Common myeloid progenitor, CD34-positive (primary cell): ENCODE results near the gene MYL3. TPM values are rescaled to one million over a fixed set of nuclear protein-coding genes. Genes with fewer than 3 reads are reported as not detected.
"Not testable (repeated sequence)": the region's sequence is repeated elsewhere in the genome, so short reads cannot be mapped to it uniquely, and the experiment has no call there.

Experiments used
- CTCF ChIA-PET: fragments of 350-600 bp; sonication (Branson Sonifier 250); formaldehyde crosslinking; loops from one replicate; lab custom pipeline; 2021; ENCODE audit warnings: antibody characterized with exemption; lab: Charles Lee
- POLR2A ChIA-PET: fragments of 350-600 bp; sonication (Branson Sonifier 250); formaldehyde crosslinking; loops from one replicate; lab custom pipeline; 2021; ENCODE audit warnings: antibody characterized with exemption; lab: Charles Lee
- DNase-seq, 3 donors: peaks; one replicate each; pipeline versions ENCODE4 v3.0.0 to v3.0.0-alpha.2; 2013
- H3K27ac ChIP-seq, 2 experiments: 1 replicate in 1 of 2; 2 replicates in 1 of 2; pipeline ENCODE4 v1.7.0; 2013; ENCODE audit warnings: inconsistent platforms in 2 of 2, low read length in 2 of 2, mild to moderate bottlenecking in 2 of 2, low read depth in 1 of 2, moderate library complexity in 1 of 2; ENCODE audit not compliant: severe bottlenecking in 2 of 2, insufficient read depth in 1 of 2, poor library complexity in 1 of 2
- H3K27me3 ChIP-seq, 5 experiments: replicated peaks in 2 of 5; 1 replicate in 3 of 5; 2 replicates in 2 of 5; pipeline versions ENCODE4 v1.6.1 to v1.7.0; 2013; ENCODE audit warnings: low read length in 4 of 5, mild to moderate bottlenecking in 2 of 5, moderate library complexity in 2 of 5, inconsistent platforms in 1 of 5; ENCODE audit not compliant: insufficient read depth in 5 of 5, control insufficient read depth in 4 of 5
- H3K36me3 ChIP-seq, 4 experiments: 1 replicate in 2 of 4; 2 replicates in 2 of 4; pipeline versions ENCODE4 v1.6.1 to v1.7.0; 2013; ENCODE audit warnings: low read length in 3 of 4, control low read depth in 1 of 4, mild to moderate bottlenecking in 1 of 4; ENCODE audit not compliant: control insufficient read depth in 4 of 4, insufficient read depth in 4 of 4
- H3K4me1 ChIP-seq, 4 experiments: 1 replicate in 3 of 4; 2 replicates in 1 of 4; pipeline versions ENCODE4 v1.6.1 to v1.7.1; 2013; ENCODE audit warnings: low read length in 3 of 4, mild to moderate bottlenecking in 3 of 4, control low read depth in 1 of 4, inconsistent platforms in 1 of 4, moderate library complexity in 1 of 4; ENCODE audit not compliant: control insufficient read depth in 4 of 4, insufficient read depth in 4 of 4; ENCODE audit errors: control extremely low read depth in 1 of 4
- H3K4me3 ChIP-seq, 7 experiments: 1 replicate in 4 of 7; 2 replicates in 3 of 7; pipeline versions ENCODE4 v1.5.1 to v1.7.0; 2013; ENCODE audit warnings: mild to moderate bottlenecking in 7 of 7, low read length in 6 of 7, moderate library complexity in 6 of 7, inconsistent platforms in 2 of 7, low read depth in 2 of 7, control low read depth in 1 of 7; ENCODE audit not compliant: insufficient read depth in 4 of 7, control insufficient read depth in 1 of 7; ENCODE audit errors: extremely low read depth in 1 of 7
- H3K9me3 ChIP-seq, 5 experiments: 1 replicate in 4 of 5; 2 replicates in 1 of 5; pipeline versions ENCODE4 v1.6.1 to v1.7.1; 2013; ENCODE audit warnings: low read length in 4 of 5, mild to moderate bottlenecking in 2 of 5, inconsistent platforms in 1 of 5, low read depth in 1 of 5, moderate library complexity in 1 of 5; ENCODE audit not compliant: control insufficient read depth in 4 of 5, insufficient read depth in 2 of 5; ENCODE audit errors: control extremely low read depth in 1 of 5
- WGBS: methylation state at CpG from one replicate; pipeline ENCODE4 v1.1.5; 2013; ENCODE audit not compliant: insufficient coverage; 5-methylcytosine and 5-hydroxymethylcytosine counted together
- polyA plus RNA-seq: library from polyadenylated mRNA; unstranded; fragments of 120-200 nt; gene quantifications from one replicate; pipeline ENCODE4 v1.2.1, GENCODE V29; 2013

Gene MYL3
- polyA plus RNA-seq, result not detected

DNA sequence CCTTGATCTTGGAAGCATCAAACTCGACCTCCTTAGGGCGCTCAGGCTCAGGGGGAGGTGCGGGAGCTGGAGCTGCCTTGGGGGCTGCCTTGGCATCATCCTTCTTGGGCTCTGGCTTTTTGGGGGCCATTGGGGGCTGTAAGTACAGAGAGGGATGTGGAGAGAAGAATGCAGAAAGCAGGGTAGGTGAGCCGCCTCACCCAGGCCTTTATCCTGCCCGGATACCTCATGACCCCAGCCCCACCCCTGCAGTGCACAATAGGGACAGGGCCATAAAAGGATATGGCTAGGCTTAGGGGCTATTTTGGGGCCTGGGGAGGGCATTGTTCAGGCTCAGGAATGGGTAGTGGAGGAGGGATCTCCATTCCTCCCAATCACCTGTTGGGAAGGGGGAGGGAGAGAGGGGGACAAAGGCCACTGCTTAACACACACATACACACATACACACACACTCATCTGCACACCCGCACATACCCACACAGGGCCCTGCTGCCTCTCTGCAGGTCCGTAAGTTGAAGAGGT lies at the start of gene MYL3:
TSS of gene MYL3 (minus strand) at position 184 of the 522 bp plus-strand sequence. CDS start at position 130, 54 bp downstream.
- Histone ChIP-seq H3K27me3 (peaks cover 0 to 1% (median 0%) of the 10 kb centered on the region in 5 experiments), H3K4me3 (no peak within 1 kb of the TSS), H3K4me1 (no peaks in the 10 kb centered on the region), H3K36me3 (no peaks in the 10 kb centered on the region), H3K27ac (no peak within 1 kb of the TSS), H3K9me3 (no peaks in the 10 kb centered on the region)
- WGBS, result 92% methylated on average over 4 of the region's 7 CpGs
- ChIA-PET POLR2A (no interaction called here), CTCF (interaction anchor here (1.1 to 3.1 kb wide), 7 partner anchors 8 to 153 kb away, joined by 3 to 18 read pairs (median 4); no protein-coding TSS in a partner anchor)
- no peak for DNase-seq

GRCh38 chr3:46912986-46913385 lies 49.7 kb upstream of the MYL3 start:
- H3K27ac ChIP-seq, result no peak overlapping the region
- no peak overlapping the region for H3K4me3 ChIP-seq
- peaks cover 0 to 10% (median 3%) of the 10 kb centered on the region in 4 experiments for H3K4me1 ChIP-seq
- no peak for DNase-seq
- peaks cover 3 to 19% (median 10%) of the 10 kb centered on the region in 4 experiments for H3K36me3 ChIP-seq
- H3K27me3 ChIP-seq, result no peaks in the 10 kb centered on the region
- ChIA-PET CTCF (interaction anchor here (0.8 to 2.6 kb wide), 7 partner anchors 10 to 456 kb away, joined by 3 to 8 read pairs (median 4); no protein-coding TSS in a partner anchor), POLR2A (no interaction called here)
- no CpG with 5 or more reads among the region's 3 CpGs for WGBS
- H3K9me3 ChIP-seq, result peaks cover 0 to 3% (median 0%) of the 10 kb centered on the region in 5 experiments

GRCh38 chr3:46910914-46911313 lies 47.7 kb upstream of the MYL3 start:
- H3K27ac ChIP-seq, H3K27me3 ChIP-seq, H3K4me1 ChIP-seq, POLR2A ChIA-PET, H3K36me3 ChIP-seq, DNase-seq, H3K9me3 ChIP-seq, H3K4me3 ChIP-seq: not testable (repeated sequence)
- CTCF ChIA-PET, result interaction anchor here (1.0 to 1.6 kb wide), 4 partner anchors 19 to 208 kb away, joined by 3 to 5 read pairs (median 4); no protein-coding TSS in a partner anchor
- WGBS, result 95% methylated on average over 10 of the region's 10 CpGs

GRCh38 chr3:46910166-46910760 lies 47.0 kb upstream of the MYL3 start:
- DNase-seq, result no peak
- H3K27me3 ChIP-seq, result no peaks in the 10 kb centered on the region
- ChIA-PET POLR2A (interaction anchor here (0.5 kb wide), 1 partner anchor 376 kb away, joined by 3 read pairs; no protein-coding TSS in a partner anchor), CTCF (interaction anchor here (0.7 to 2.5 kb wide), 19 partner anchors 10 to 214 kb away, joined by 3 to 16 read pairs (median 4); no protein-coding TSS in a partner anchor)
- H3K36me3 ChIP-seq, result peaks cover 0 to 2% (median 0%) of the 10 kb centered on the region in 4 experiments
- H3K4me3 ChIP-seq, result no peak overlapping the region
- WGBS, result 91% methylated on average over 5 of the region's 6 CpGs
- no peaks in the 10 kb centered on the region for H3K9me3 ChIP-seq
- peaks cover 0 to 10% (median 3%) of the 10 kb centered on the region in 4 experiments for H3K4me1 ChIP-seq
- no peak overlapping the region for H3K27ac ChIP-seq

DNA sequence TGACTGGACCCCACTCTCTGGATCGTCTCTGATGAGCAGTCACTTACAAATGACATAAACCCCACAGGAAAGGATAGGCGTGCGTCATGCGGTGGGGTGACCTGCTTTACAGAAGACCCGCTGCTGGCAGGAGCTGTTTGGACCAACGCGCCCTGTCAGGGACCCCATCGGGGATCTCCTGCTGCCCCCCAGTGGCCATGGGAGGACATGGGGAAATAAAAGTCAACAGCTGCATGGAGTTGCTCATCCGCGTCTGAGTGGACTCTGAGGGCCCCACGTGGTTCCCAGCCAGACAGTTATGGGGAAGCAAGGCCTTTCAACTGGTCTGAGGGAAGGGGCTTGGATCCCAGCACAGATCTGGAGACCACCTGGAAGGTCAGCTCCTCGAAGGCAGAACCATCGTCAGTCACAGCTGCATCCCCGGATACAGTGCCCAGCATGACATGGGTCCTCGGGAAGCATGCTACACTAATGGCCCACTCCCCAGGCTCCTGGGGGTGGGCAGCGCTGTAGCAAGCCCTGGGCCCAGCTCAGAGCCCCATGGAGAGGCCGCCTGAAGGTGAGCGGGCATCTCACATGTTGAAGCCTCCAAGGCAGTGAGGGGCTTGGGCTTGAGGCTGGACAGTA lies 46.4 kb upstream of the MYL3 start:
- ChIA-PET POLR2A (interaction anchor here (0.5 kb wide), 1 partner anchor 375 kb away, joined by 3 read pairs; no protein-coding TSS in a partner anchor), CTCF (interaction anchor here (0.7 to 2.5 kb wide), 27 partner anchors 10 to 348 kb away, joined by 3 to 16 read pairs (median 4); no protein-coding TSS in a partner anchor)
- Histone ChIP-seq H3K9me3 (no peaks in the 10 kb centered on the region), H3K4me1 (peaks cover 0 to 10% (median 3%) of the 10 kb centered on the region in 4 experiments), H3K27ac (no peak overlapping the region), H3K36me3 (no peaks in the 10 kb centered on the region), H3K27me3 (no peaks in the 10 kb centered on the region), H3K4me3 (peak overlapping the region in 1 of 7 experiments; percentile 14)
- WGBS, result 30% methylated on average over 14 of the region's 18 CpGs
- peak; percentile 80 to 90 (median 88) for DNase-seq

- H3K27me3 ChIP-seq, result no peaks in the 10 kb centered on the region
- H3K9me3 ChIP-seq, result no peaks in the 10 kb centered on the region
- POLR2A ChIA-PET, result no interaction called here
- CTCF ChIA-PET, result interaction anchor here (0.7 to 2.5 kb wide), 24 partner anchors 11 to 348 kb away, joined by 3 to 16 read pairs (median 4); no protein-coding TSS in a partner anchor
- 72% methylated on average over 5 of the region's 8 CpGs for WGBS
- H3K27ac ChIP-seq, result no peak overlapping the region
- H3K4me1 ChIP-seq, result peaks cover 0 to 9% (median 3%) of the 10 kb centered on the region in 4 experiments
- H3K4me3 ChIP-seq, result no peak overlapping the region
- H3K36me3 ChIP-seq, result no peaks in the 10 kb centered on the region
- DNase-seq, result no peak
Observed at GRCh38 chr3:46908986-46909534, 45.8 kb upstream of the MYL3 start.
